ENCODE measurements around the gene NOSTRIN.
"Not testable (repeated sequence)": the region's sequence is repeated elsewhere in the genome, so short reads cannot be mapped to it uniquely, and the experiment has no call there.

The NOSTRIN gene

GRCh38 chr2:168870824-168871223 lies 68.4 kb downstream of the NOSTRIN start:
- in situ Hi-C loops (cut with HindIII; ENCODE audit: low sequenced_read_pairs), result not testable (repeated sequence)

GRCh38 chr2:168874368-168875054 lies 72.1 kb downstream of the NOSTRIN start:
- in situ Hi-C loops (cut with HindIII; ENCODE audit: low sequenced_read_pairs), result no loop called here

- in situ Hi-C loops (cut with HindIII; ENCODE audit: low sequenced_read_pairs), result not testable (repeated sequence)
Observed at GRCh38 chr2:168882163-168882562, 79.7 kb downstream of the NOSTRIN start.

GRCh38 chr2:168884975-168885374 lies 82.5 kb downstream of the NOSTRIN start:
- in situ Hi-C loops (cut with HindIII; ENCODE audit: low sequenced_read_pairs), result no loop called here

- in situ Hi-C loops (cut with HindIII; ENCODE audit: low sequenced_read_pairs), result no loop called here
Observed at GRCh38 chr2:168889635-168890005, 87.2 kb downstream of the NOSTRIN start.

- in situ Hi-C loops (cut with HindIII; ENCODE audit: low sequenced_read_pairs), result no loop called here
Observed at GRCh38 chr2:168890006-168890782, 87.8 kb downstream of the NOSTRIN start, which contains the start of gene SPC25. TSS of gene SPC25 (minus strand) at chr2:168890430. CDS start at chr2:168889519, 911 bp downstream.

- in situ Hi-C loops (cut with HindIII; ENCODE audit: low sequenced_read_pairs), result no loop called here
Observed at GRCh38 chr2:168892327-168892726, 89.9 kb downstream of the NOSTRIN start.

GRCh38 chr2:168894101-168894500 lies 91.7 kb downstream of the NOSTRIN start:
- in situ Hi-C loops (cut with HindIII; ENCODE audit: low sequenced_read_pairs), result no loop called here

GRCh38 chr2:168894720-168895119 lies 92.3 kb downstream of the NOSTRIN start:
- in situ Hi-C loops (cut with HindIII; ENCODE audit: low sequenced_read_pairs), result no loop called here

- in situ Hi-C loops (cut with HindIII; ENCODE audit: low sequenced_read_pairs), result no loop called here
Observed at GRCh38 chr2:168895771-168896170, 93.3 kb downstream of the NOSTRIN start.

- in situ Hi-C loops (cut with HindIII; ENCODE audit: low sequenced_read_pairs), result no loop called here
Observed at GRCh38 chr2:168896783-168897182, 94.3 kb downstream of the NOSTRIN start.

GRCh38 chr2:168897449-168897848 lies 95.0 kb downstream of the NOSTRIN start:
- in situ Hi-C loops (cut with HindIII; ENCODE audit: low sequenced_read_pairs), result no loop called here

GRCh38 chr2:168901003-168901402 lies 98.6 kb downstream of the NOSTRIN start, which contains the start of gene G6PC2:
TSS of gene G6PC2 (plus strand) at chr2:168901291. CDS start at chr2:168901332, 41 bp downstream.
- in situ Hi-C loops (cut with HindIII; ENCODE audit: low sequenced_read_pairs), result no loop called here

GRCh38 chr2:168903888-168904287 lies 101.5 kb downstream of the NOSTRIN start:
- in situ Hi-C loops (cut with HindIII; ENCODE audit: low sequenced_read_pairs), result no loop called here

GRCh38 chr2:168904358-168904757 lies 101.9 kb downstream of the NOSTRIN start:
- in situ Hi-C loops (cut with HindIII; ENCODE audit: low sequenced_read_pairs), result no loop called here

- in situ Hi-C loops (cut with HindIII; ENCODE audit: low sequenced_read_pairs), result no loop called here
Observed at GRCh38 chr2:168907940-168908662, 105.7 kb downstream of the NOSTRIN start.

GRCh38 chr2:168910330-168910729 lies 107.9 kb downstream of the NOSTRIN start:
- in situ Hi-C loops (cut with HindIII; ENCODE audit: low sequenced_read_pairs), result no loop called here

- in situ Hi-C loops (cut with HindIII; ENCODE audit: low sequenced_read_pairs), result no loop called here
Observed at GRCh38 chr2:168912466-168912865, 110.0 kb downstream of the NOSTRIN start.

GRCh38 chr2:168912901-168913369 lies 110.5 kb downstream of the NOSTRIN start:
- in situ Hi-C loops (cut with HindIII; ENCODE audit: low sequenced_read_pairs), result no loop called here

- in situ Hi-C loops (cut with HindIII; ENCODE audit: low sequenced_read_pairs), result no loop called here
Observed at GRCh38 chr2:168913495-168913894, 111.1 kb downstream of the NOSTRIN start.

Measured in DLD1 (cell line).